ENCODE measurements around the gene SNED1.

SNED1 gene

GRCh38 chr2:241073166-241074064, 75.0 kb downstream of the SNED1 start:
- TF ChIP-seq CTCF (IDR thresholded peaks at IDR 0.05; ENCODE audit: insufficient read depth, missing control alignments): no peak
- no peak for FAIRE-seq

GRCh38 chr2:241074065-241074818, 75.8 kb downstream of the SNED1 start:
- no peak for FAIRE-seq
- no peak for DNase-seq (ENCODE audit: insufficient read length, low spot score)

More at GRCh38 chr2:241073166-241074064, 75.0 kb downstream of the SNED1 start:
- no peak for DNase-seq (ENCODE audit: insufficient read length, low spot score)

GRCh38 chr2:241074901-241075540, 76.6 kb downstream of the SNED1 start:
- FAIRE-seq (no peak), DNase-seq (ENCODE audit: insufficient read length, low spot score) (no peak)

More at GRCh38 chr2:241074065-241074818, 75.8 kb downstream of the SNED1 start:
- TF ChIP-seq CTCF (IDR thresholded peaks at IDR 0.05; ENCODE audit: insufficient read depth, missing control alignments): no peak

GRCh38 chr2:241080405-241081189, 82.2 kb downstream of the SNED1 start:
- no peak for DNase-seq (ENCODE audit: insufficient read length, low spot score)
- no peak for FAIRE-seq
- TF ChIP-seq CTCF (IDR thresholded peaks at IDR 0.05; ENCODE audit: insufficient read depth, missing control alignments): no peak

More at GRCh38 chr2:241074901-241075540, 76.6 kb downstream of the SNED1 start:
- TF ChIP-seq CTCF (IDR thresholded peaks at IDR 0.05; ENCODE audit: insufficient read depth, missing control alignments): no peak

GRCh38 chr2:241081190-241081642, 82.8 kb downstream of the SNED1 start:
- TF ChIP-seq CTCF (IDR thresholded peaks at IDR 0.05; ENCODE audit: insufficient read depth, missing control alignments): no peak
- no peak for FAIRE-seq
- no peak for DNase-seq (ENCODE audit: insufficient read length, low spot score)

GRCh38 chr2:241081643-241082340, 83.4 kb downstream of the SNED1 start:
- DNase-seq (ENCODE audit: insufficient read length, low spot score) (no peak), FAIRE-seq (no peak)
- no peak for TF ChIP-seq CTCF (IDR thresholded peaks at IDR 0.05; ENCODE audit: insufficient read depth, missing control alignments)

Measured in D721Med (cell line).